CD4-positive, alpha-beta T cell treated with Interleukin-17A for 1 hour (primary cell): ENCODE results near the gene ARHGAP25.
A peak's percentile ranks its signal among the peaks of the same experiment; 100 is the strongest.

Experiments used
- DNase-seq: peaks from one replicate; pipeline ENCODE4 v3.0.0-alpha.2; 2020

Gene ARHGAP25

GRCh38 chr2:68767996-68768395 lies 33.4 kb downstream of the ARHGAP25 start:
- DNase-seq: no peak

GRCh38 chr2:68768461-68768860 lies 33.9 kb downstream of the ARHGAP25 start:
- no peak for DNase-seq

GRCh38 chr2:68768951-68769350 lies 34.3 kb downstream of the ARHGAP25 start:
- no peak for DNase-seq

- peak; percentile 56 for DNase-seq
Measured at GRCh38 chr2:68769586-68770270, 35.1 kb downstream of the ARHGAP25 start.

- peak; percentile 58 for DNase-seq
Measured at GRCh38 chr2:68770271-68771111, 35.9 kb downstream of the ARHGAP25 start.

GRCh38 chr2:68771211-68771751 lies 36.7 kb downstream of the ARHGAP25 start:
- DNase-seq: peak; percentile 46

GRCh38 chr2:68772109-68772508 lies 37.5 kb downstream of the ARHGAP25 start:
- DNase-seq: no peak

- peak; percentile 74 for DNase-seq
Measured at GRCh38 chr2:68774569-68775271, 40.1 kb downstream of the ARHGAP25 start.

GRCh38 chr2:68775272-68775842 lies 40.7 kb downstream of the ARHGAP25 start:
- no peak for DNase-seq

- no peak for DNase-seq
Measured at GRCh38 chr2:68776124-68776523, 41.5 kb downstream of the ARHGAP25 start.

- DNase-seq: no peak
Measured at GRCh38 chr2:68779595-68779994, 45.0 kb downstream of the ARHGAP25 start.

- DNase-seq: no peak
Measured at GRCh38 chr2:68784188-68784587, 49.6 kb downstream of the ARHGAP25 start.

GRCh38 chr2:68784915-68785314 lies 50.3 kb downstream of the ARHGAP25 start:
- no peak for DNase-seq

- no peak for DNase-seq
Measured at GRCh38 chr2:68787356-68787755, 52.7 kb downstream of the ARHGAP25 start.

- DNase-seq: no peak
Measured at GRCh38 chr2:68789603-68790002, 55.0 kb downstream of the ARHGAP25 start.

GRCh38 chr2:68790600-68790999 lies 56.0 kb downstream of the ARHGAP25 start:
- no peak for DNase-seq

- no peak for DNase-seq
Measured at GRCh38 chr2:68791914-68792313, 57.3 kb downstream of the ARHGAP25 start.

GRCh38 chr2:68792751-68793150 lies 58.1 kb downstream of the ARHGAP25 start:
- no peak for DNase-seq

- DNase-seq: peak; percentile 41
Measured at GRCh38 chr2:68796295-68796905, 61.8 kb downstream of the ARHGAP25 start.

- no peak for DNase-seq
Measured at GRCh38 chr2:68798569-68798968, 64.0 kb downstream of the ARHGAP25 start.

- DNase-seq: no peak
Measured at GRCh38 chr2:68799140-68800026, 64.8 kb downstream of the ARHGAP25 start.

- DNase-seq: no peak
Measured at GRCh38 chr2:68800027-68800401, 65.4 kb downstream of the ARHGAP25 start.
